HG03457 (cell line): ENCODE data around the gene ATF1.
"Not testable (repeated sequence)": the region's sequence is repeated elsewhere in the genome, so short reads cannot be mapped to it uniquely, and the experiment has no call there.

ENCODE experiments used
- ATAC-seq: cut with Tn5 transposase; IDR thresholded peaks from one replicate; pipeline ENCODE4 v1.9.1; 2021; ENCODE audit warnings: moderate number of reproducible peaks; ENCODE audit not compliant: unreplicated experiment

ATF1 gene

DNA sequence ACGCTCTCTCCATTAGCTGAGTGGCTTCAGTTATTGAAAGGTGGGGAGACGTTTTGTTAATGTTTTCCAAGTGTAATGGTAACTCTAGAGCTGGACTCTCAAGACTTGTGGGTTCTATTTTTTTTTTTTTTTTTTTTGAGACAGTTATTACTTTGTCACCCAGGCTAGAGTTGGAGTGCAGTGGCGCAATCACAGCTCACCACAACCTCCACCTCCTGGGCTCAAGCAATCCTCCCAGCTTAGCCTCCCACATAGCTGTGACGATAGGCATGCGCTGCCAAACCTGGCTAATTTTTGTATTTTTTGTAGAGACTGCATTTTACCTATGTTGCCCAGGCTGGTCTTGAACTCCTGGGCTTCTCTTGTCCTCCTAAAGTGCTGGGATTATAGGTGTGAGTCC lies 26.2 kb downstream of the ATF1 start:
- no peak for ATAC-seq

GRCh38 chr12:50799908-50800307 lies 36.0 kb downstream of the ATF1 start:
- no peak for ATAC-seq

DNA sequence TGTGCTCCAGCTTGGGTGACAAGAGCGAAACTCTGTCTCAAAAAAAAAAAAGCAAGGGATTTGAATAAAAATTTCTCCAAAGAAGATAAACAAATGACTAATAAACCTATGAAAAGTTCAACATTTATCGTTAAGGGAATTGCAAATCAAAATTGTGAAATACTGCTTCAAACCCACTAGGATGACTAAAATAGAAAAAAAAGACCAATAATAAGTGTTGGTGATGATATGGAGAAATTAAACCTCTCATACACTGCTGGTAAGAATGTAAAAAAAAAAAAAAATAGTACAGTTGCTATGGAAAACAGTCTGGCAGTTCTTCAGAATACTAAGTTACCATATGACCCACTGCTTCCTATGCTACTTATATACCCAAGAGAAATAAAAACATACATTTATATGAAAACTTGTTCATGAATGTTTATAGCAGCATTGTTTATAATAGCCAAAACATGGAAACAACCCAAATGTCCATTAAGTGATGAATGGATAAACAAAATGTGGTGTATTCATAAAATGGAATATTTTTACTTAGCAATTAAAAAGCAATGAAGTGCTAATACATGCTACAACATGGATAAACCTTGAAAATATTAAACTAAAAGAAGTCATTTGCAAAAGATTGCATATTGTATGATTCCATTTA lies 39.5 kb downstream of the ATF1 start:
- no peak for ATAC-seq

DNA sequence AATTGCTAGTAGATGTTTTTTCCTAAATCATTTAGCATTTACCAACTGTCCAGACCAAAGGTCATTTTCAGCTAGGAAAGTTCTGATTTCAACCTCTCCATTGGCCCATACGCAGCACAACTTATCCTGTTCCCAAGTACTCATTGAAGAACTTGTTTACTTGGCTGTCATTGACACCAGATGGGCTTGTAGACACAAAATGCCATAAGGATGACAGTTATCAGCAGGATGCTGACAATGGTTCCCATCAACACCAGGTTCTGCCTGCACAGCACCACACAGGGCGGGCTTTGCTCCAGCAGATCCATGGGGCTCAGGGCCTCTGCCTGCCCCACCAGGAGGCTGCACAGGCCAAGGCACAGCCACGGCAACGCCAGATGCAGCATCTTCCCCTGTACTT lies 42.3 kb downstream of the ATF1 start:
- ATAC-seq, result no peak

GRCh38 chr12:50809131-50809530 lies 45.2 kb downstream of the ATF1 start:
- ATAC-seq, result not testable (repeated sequence)

DNA sequence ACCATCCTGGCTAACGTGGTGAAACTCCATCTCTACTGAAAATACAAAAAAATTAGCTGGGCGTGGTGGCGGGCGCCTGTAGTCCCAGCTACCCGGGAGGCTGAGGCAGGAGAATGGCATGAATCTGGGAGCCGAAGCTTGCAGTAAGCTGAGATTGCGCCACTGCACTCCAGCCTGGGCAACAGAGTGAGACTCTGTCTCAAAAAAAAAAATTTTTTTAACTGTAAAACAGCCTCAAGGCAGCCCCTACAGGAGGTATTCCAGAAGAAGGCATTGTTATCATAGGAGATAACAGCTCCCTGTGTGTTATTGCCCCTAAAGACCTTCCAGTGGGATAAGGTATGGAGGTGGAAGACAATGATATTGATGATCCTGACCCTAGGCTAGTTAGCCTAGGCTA lies 51.0 kb downstream of the ATF1 start:
- not testable (repeated sequence) for ATAC-seq

DNA sequence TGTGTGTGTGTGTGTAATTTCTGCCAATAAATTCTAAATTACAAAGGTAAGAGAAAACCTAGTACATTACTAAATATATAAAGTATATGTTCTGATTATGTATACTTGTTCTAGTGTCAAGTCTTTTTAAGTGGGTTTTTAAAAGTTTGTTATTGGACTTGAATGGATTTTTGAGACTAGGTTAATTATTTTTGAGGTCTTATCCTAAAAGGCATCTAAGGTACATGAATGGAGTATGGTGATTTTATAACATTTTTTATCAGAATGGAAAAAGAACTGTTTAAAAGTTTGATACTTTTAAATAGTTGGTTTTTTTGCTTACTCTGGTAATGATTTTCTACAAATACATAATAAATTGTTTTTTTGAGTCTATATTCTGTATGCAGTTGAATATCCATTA lies 56.3 kb downstream of the ATF1 start:
- ATAC-seq, result no peak

- ATAC-seq, result no peak
Measured at GRCh38 chr12:50822082-50822481, 58.2 kb downstream of the ATF1 start.

DNA sequence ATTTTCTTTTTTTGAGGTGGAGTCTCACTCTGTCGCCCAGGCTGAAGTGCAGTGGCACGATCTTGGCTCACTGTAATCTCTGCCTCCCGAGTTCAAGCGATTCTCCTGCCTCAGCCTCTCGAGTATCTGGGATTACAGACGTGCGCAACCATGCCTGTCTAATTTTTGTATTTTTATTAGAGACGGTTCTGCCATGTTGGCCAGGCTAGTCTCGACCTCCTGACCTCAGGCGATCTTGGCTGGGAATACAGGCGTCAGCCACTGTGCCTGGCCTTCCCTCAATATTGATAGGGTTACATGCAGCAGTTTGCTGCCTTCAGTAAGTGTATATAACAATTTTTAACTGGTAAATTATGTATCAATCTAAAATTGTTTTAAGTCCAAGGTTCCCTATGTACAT lies 59.8 kb downstream of the ATF1 start:
- not testable (repeated sequence) for ATAC-seq

DNA sequence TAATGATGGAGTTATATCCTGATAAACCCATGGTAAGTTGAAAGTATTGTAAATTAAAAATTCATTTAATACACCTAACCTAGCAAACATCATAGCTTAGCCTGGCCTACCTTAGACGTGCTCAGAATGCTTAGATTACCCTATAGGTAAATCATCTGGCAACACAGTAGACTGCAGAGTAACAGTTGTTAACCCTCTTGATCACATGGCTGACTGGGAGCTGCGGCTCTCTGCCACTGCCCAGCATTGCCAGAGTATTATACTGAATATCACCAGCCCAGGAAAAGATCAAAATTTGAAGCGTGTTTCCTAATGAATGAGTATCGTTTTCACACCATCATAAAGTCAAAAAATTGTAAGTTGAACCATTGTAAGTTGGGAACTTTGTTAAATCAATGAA lies 61.0 kb downstream of the ATF1 start:
- ATAC-seq, result no peak

GRCh38 chr12:50825372-50825838 lies 61.5 kb downstream of the ATF1 start:
- ATAC-seq, result no peak

- no peak for ATAC-seq
Measured at GRCh38 chr12:50828121-50828520, 64.2 kb downstream of the ATF1 start.

DNA sequence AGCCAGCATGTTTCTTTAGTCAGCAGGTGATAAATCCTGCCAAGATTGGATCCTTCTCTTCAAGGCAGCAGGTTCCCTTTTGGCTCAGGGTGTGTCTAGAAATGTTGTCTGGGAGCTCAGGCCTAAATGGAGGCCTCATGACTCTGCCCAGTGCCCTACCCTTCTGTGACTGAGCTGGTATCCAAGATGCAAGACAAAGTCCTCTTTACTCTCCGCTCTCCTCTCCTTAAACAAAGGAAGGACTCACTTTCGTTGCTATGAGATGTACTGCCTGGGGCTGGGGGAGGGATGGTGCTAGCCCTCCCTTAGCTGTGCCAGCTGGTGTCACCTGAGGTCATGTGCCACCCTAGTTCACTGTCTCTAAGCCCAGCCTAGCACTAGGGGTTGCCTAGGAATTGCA lies 65.0 kb downstream of the ATF1 start:
- no peak for ATAC-seq

- ATAC-seq, result not testable (repeated sequence)
Measured at GRCh38 chr12:50833801-50834200, 69.9 kb downstream of the ATF1 start.

DNA sequence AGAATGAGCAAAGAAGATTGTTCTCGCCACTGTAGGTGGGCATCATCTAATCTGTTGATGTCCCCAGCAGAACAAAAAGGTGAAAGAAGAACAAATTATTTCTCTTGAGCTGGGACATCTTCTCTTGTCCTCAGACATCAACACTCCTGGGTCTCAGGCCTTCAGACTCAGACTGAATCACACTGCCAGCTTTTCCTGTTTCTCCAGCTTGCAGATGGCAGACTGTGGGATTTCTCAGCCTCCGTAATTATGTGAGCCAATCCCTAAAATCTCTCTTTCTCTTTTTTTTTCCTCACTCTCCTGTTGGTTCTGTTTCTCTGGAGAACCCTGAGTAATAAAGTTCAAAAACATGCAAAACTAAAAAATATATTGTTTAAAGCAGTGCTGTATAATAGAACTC lies 75.1 kb downstream of the ATF1 start:
- no peak for ATAC-seq

- ATAC-seq, result no peak
Measured at GRCh38 chr12:50840809-50841487, 77.0 kb downstream of the ATF1 start.

DNA sequence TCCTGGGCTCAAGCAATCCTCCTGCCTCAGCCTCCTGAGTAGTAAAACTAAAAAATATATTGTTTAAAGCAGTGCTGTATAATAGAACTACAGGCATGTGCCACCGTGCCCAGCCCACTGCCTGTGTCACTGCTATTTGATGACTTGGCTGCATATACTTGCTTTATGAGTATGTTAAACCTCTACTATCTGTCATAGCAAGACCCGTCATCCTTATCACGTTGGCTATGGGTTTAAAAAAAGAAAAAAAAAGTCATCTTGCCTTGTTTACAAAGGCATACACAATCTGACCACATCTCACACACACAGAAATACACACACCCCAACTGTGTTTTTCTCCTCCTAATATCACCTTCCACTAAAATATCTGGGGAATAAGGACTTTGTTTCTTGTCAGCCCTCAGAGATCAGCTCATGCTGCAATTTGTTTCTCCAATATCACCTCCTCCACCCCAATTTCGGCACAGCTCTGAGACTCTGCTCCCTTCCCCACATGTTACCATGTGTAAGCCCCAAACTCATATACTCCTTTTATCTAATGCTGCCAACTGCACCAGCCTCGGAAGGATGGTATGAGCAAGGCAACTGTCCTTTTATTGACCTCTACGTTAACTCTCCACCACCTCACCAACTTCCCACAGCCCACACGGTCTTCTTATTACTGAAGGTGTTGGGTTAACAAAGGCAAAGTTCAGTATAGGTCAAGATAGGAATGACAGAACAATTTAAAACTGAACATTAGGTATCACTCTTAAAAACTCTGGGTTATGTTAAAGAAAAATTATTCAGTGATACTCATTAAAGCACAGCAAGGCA lies 78.0 kb downstream of the ATF1 start:
- no peak for ATAC-seq

- no peak for ATAC-seq
Measured at GRCh38 chr12:50842637-50843493, 79.0 kb downstream of the ATF1 start, which contains the start of gene TMPRSS12. TSS of gene TMPRSS12 (plus strand) at chr12:50842926. CDS start at chr12:50842965, 39 bp downstream.

GRCh38 chr12:50845021-50845647 lies 81.2 kb downstream of the ATF1 start:
- no peak for ATAC-seq

DNA sequence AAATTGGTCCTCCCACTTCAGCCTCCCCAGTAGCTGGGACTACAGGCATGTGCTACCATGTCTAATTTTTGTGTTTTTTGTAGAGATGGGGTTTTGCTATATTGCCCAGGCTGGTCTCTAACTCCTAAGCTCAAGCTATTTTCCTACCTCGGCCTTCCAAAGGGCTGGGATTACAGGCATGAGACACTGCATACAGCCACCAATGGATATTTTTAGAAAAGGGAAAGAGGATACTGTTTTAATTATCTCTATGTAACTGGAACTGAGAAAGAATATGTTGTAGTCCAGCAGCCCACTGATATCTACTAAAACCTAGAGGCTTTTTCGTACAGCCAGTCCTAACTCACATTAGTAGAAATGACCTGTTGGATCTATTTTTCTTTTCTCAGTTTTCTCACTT lies 85.1 kb downstream of the ATF1 start:
- no peak for ATAC-seq
